Measurements from ENCODE around the gene EBF4.

DNA sequence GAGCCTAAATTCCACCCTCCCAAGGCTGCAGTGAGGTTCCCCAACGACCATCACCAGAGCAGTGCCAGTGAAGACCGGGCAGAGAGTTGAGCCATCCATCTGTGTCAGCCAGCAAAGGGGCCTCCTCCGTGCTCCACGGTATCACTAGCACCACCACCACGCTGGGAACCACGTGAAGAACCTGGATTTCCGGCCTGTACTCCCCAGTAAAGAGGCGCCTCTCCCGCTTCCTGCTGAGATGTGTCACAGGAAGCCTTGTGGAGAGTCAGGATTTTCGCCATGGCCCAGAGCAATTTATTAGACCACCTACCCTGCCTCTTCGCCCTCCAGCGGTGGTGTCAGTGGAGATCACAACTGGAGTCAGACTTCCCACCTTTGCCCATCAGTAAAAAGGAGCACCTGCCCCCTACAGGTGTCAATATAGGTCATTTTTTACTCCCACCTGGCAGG is 79.1 kb downstream of the EBF4 start:
- TF ChIP-seq CTCF (conservative IDR thresholded peaks at IDR 0.05), result no peak
- TF ChIP-seq ZFX (IDR thresholded peaks at IDR 0.05), result no peak

Measured in C4-2B (cell line).